Effector memory CD4-positive, alpha-beta T cell (primary cell): Measurements from ENCODE around the gene CCT5.
"Not testable (repeated sequence)": the region's sequence is repeated elsewhere in the genome, so short reads cannot be mapped to it uniquely, and the experiment has no call there.

ENCODE experiments used
- DNase-seq, 3 donors: peaks; one replicate each; pipeline ENCODE4 v3.0.0-alpha.2; 2020
- H3K27ac ChIP-seq: 2 replicates; pipeline ENCODE4 v1.7.0; 2013; ENCODE audit warnings: mild to moderate bottlenecking, low read length, moderate library complexity; ENCODE audit not compliant: insufficient read depth, poor library complexity, severe bottlenecking
- H3K27me3 ChIP-seq: replicated peaks from 2 replicates; pipeline ENCODE4 v1.7.0; 2013; ENCODE audit warnings: mild to moderate bottlenecking, low read length; ENCODE audit not compliant: insufficient read depth, control insufficient read depth, poor library complexity, severe bottlenecking
- H3K36me3 ChIP-seq: 2 replicates; pipeline ENCODE4 v1.7.0; 2013; ENCODE audit warnings: mild to moderate bottlenecking, low read length, moderate library complexity; ENCODE audit not compliant: control insufficient read depth, insufficient read depth
- H3K4me1 ChIP-seq: 2 replicates; pipeline ENCODE4 v1.7.0; 2013; ENCODE audit warnings: low read length, mild to moderate bottlenecking; ENCODE audit not compliant: control insufficient read depth, insufficient read depth, poor library complexity, severe bottlenecking
- H3K4me3 ChIP-seq: 2 replicates; pipeline ENCODE4 v1.7.0; 2013; ENCODE audit warnings: low read length, low read depth, mild to moderate bottlenecking; ENCODE audit not compliant: insufficient read depth, poor library complexity, severe bottlenecking
- H3K9me3 ChIP-seq: 2 replicates; pipeline ENCODE4 v1.7.0; 2013; ENCODE audit warnings: mild to moderate bottlenecking, low read length, moderate library complexity; ENCODE audit not compliant: control insufficient read depth

Gene CCT5

DNA sequence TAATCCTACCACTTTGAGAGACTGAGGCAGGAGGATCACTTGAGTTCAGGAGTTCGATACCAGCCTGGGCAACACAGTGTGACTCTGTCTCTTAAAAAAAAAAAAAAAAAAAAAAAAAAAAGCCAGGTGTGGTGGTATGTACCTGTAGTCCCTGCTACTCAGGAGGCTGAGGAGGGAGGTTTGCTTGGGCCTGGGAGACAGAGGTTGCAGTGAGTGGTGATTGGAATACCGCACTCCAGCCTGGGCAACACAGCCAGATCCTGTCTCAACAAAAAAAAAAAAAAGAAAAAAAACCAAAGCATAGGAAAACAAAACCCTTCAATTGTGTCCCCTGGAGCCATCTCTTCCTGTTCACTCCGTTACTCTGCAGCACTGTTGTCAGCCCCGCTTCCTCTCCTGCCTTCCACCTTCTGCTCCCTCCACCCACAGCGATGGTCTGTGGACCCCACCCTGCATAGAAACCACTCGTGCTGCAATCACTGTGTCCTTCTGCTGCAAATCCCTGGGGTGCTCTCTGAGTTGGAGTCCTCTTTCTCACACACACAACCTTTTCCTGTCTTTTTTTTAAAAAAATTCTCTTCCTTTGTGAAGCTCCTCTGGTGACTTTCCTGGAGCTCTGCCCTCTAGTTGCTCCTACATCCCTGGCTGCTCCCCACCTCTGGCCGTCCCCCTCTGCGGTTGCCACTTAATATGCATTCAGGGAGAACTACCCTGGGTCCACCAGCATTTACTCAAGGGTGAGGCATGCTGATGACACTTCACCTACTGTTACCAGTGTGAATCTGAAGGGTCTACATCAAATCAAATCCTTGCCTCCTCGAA lies 22.2 kb downstream of the CCT5 start:
- no peak for DNase-seq
- no peaks in the 10 kb centered on the region for H3K27me3 ChIP-seq
- no peak overlapping the region for H3K27ac ChIP-seq
- H3K4me3 ChIP-seq, result no peak overlapping the region
- H3K9me3 ChIP-seq, result no peaks in the 10 kb centered on the region
- H3K36me3 ChIP-seq, result no peaks in the 10 kb centered on the region
- no peaks in the 10 kb centered on the region for H3K4me1 ChIP-seq

GRCh38 chr5:10272875-10273209 lies 22.8 kb downstream of the CCT5 start:
- H3K27me3 ChIP-seq, H3K4me1 ChIP-seq, H3K27ac ChIP-seq, H3K36me3 ChIP-seq, H3K9me3 ChIP-seq, DNase-seq, H3K4me3 ChIP-seq: not testable (repeated sequence)

DNA sequence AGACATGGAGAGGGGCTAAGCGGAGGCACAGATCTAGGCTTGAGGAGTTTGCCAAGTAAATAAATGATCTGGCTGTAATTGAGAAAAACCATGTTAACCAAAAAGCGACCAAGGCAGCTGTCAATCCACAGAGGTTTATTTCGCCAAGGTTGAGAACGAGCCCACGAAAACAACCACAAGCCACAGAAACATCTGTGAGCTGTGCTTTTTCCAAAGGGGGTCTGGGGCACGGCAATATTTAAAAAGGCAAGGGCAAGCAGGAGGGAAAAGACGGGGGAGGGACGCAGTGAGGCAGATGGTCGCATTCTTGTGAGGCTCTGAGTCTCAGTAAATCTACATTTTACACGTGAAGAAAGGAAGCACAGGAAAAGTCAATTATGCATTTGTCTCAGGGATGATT lies 25.4 kb downstream of the CCT5 start:
- DNase-seq, result no peak

DNA sequence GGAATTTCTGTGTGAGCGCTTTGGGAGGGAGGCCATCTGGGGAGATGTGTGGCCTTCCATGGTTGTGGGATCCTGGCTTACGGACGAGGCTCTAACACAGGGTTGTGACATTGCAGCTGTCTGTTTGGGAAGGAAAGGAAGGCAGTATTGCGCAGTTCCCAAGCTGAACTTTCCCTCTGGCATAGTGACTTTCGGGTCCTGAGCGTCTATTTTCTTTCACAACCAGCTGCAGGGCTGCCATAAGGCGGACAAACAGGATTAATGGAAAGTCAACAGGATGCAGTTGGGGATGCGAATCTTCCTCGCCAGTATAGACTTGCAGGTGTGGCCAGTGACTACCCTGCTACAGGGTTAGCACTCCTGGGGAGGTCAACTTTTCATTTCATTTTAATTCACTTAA lies 25.9 kb downstream of the CCT5 start:
- H3K27ac ChIP-seq, result no peak overlapping the region
- no peaks in the 10 kb centered on the region for H3K36me3 ChIP-seq
- no peaks in the 10 kb centered on the region for H3K27me3 ChIP-seq
- H3K9me3 ChIP-seq, result no peaks in the 10 kb centered on the region
- DNase-seq, result no peak
- no peaks in the 10 kb centered on the region for H3K4me1 ChIP-seq
- H3K4me3 ChIP-seq, result no peak overlapping the region

More for the DNA sequence above, 25.4 kb downstream of the CCT5 start:
- Histone ChIP-seq H3K4me1 (no peaks in the 10 kb centered on the region), H3K4me3 (no peak overlapping the region), H3K36me3 (no peaks in the 10 kb centered on the region), H3K27me3 (no peaks in the 10 kb centered on the region), H3K9me3 (no peaks in the 10 kb centered on the region), H3K27ac (no peak overlapping the region)

DNA sequence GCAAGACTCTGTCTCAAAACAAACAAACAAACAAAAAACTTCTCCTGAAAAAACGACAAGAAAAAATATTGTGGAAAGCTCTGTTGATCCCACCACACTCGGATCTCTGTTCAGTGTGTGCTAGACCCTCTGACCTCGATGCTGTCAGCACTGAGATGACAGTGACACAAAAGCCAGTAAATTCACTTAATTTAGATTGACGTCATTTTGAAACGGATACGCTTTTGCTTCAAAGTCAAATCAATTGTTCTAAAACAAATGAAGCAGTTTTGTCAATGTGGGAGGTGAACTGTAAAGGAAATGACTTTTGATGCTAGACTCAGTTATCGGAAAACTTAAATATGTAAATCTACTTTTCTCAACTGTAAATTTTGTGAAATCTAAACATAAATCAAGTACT lies 26.6 kb downstream of the CCT5 start:
- H3K9me3 ChIP-seq, result no peaks in the 10 kb centered on the region
- no peaks in the 10 kb centered on the region for H3K4me1 ChIP-seq
- no peak overlapping the region for H3K27ac ChIP-seq
- no peak for DNase-seq
- no peak overlapping the region for H3K4me3 ChIP-seq
- no peaks in the 10 kb centered on the region for H3K36me3 ChIP-seq
- no peaks in the 10 kb centered on the region for H3K27me3 ChIP-seq

DNA sequence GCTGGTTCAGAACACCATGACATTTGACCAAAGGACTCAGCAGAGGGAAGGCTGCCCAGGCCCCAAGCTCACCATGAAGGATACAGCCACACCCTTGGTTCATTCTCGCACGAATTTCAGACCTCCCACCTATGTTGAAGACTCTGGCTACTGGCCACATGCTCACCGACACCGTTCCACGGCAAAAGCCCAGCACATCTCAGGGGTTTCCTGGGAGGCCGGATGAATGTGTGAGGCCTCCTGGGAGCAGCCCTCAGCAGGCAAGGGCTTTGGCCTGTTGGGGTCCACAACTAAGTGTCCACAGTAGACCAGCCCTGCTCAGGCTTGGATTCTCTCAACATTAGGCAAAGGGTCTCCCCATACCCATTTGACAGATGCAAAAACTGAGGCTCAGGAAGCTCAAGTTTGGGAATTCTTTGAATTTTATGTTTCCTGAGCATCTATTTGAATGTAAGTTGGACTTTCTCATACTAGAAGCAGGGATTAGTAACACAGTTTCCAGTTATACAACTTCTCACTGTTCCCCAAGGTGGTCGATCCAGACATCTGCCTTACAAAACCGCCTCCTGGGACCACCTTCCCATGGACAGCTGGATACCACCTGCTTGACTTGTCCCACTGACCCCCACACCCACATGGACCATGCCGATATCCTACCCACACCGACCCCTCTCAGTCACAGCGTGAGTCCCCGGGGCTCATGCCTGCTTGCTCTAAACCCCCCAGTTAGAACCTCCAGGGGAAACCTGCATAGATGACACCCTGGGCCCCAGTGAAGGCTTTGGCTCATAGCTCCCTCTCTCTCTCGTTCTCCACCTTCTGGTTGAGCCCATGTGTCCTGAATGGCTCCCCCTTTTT lies 27.9 kb downstream of the CCT5 start:
- no peaks in the 10 kb centered on the region for H3K36me3 ChIP-seq
- no peak overlapping the region for H3K4me3 ChIP-seq
- H3K4me1 ChIP-seq, result no peaks in the 10 kb centered on the region
- H3K9me3 ChIP-seq, result no peaks in the 10 kb centered on the region
- H3K27ac ChIP-seq, result no peak overlapping the region
- no peaks in the 10 kb centered on the region for H3K27me3 ChIP-seq
- DNase-seq, result no peak

- no peak for DNase-seq
- H3K36me3 ChIP-seq, result no peaks in the 10 kb centered on the region
- H3K9me3 ChIP-seq, result no peaks in the 10 kb centered on the region
- no peaks in the 10 kb centered on the region for H3K4me1 ChIP-seq
- no peak overlapping the region for H3K4me3 ChIP-seq
- H3K27ac ChIP-seq, result no peak overlapping the region
- H3K27me3 ChIP-seq, result no peaks in the 10 kb centered on the region
These were observed 28.7 kb downstream of the CCT5 start for GRCh38 chr5:10278658-10279279.

DNA sequence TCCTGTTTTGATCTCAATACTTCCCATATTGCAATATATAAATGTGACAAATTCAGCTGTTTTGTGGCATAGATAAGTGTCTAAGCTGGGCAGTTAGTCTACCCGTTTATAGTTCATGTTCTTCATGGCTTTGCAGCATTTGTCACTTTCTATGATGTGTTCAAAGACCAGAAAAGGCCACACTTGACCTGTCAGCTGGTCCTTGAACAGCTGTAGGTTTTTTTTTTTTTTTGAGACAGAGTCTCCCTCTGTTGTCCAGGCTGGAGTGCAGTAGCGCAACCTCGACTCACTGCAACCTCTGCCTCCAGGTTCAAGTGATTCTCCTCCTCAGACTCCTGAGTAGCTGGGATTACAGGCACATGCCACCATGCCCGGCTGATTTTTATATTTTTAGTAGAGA lies 29.2 kb downstream of the CCT5 start:
- no peak for DNase-seq
- H3K4me3 ChIP-seq, result no peak overlapping the region
- no peaks in the 10 kb centered on the region for H3K27me3 ChIP-seq
- H3K9me3 ChIP-seq, result no peaks in the 10 kb centered on the region
- no peaks in the 10 kb centered on the region for H3K36me3 ChIP-seq
- no peaks in the 10 kb centered on the region for H3K4me1 ChIP-seq
- H3K27ac ChIP-seq, result no peak overlapping the region

DNA sequence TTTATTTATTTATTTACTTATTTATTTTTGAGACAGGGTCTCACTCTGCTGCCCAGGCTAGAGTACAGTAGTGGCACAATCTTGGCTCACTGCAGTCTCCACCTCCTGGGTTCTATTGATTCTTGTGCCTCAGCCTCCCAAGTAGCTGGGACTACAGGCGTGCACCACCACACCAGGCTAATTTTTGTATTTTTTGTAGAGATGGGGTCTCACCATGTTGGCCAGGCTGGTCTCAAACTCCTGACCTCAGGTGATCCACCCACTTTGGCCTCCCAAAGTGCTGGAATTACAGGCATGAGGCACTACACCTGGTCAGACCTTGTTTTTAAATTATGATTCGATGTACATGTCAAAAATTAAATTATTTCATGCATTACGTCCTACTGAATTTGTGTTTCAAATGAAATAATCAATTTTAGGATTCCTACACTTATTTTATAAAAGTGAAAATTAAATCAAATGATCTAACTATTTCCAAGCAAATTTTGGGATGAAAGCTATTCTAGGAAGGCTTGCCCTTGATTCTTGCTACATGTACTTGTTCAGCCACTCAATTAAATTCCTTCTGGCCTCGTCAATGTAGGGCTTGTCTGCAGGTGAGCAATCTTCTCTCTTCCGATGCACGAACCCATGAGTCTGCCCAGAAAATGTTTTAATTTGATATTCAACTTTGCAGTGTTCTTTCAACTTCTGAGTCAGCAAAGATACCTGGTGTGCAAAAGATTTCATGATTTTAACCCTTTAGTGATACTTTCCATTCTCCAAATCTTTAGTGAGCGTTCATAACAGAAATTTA lies 30.0 kb downstream of the CCT5 start:
- Histone ChIP-seq H3K27ac (no peak overlapping the region), H3K9me3 (no peaks in the 10 kb centered on the region), H3K36me3 (no peaks in the 10 kb centered on the region), H3K4me3 (no peak overlapping the region), H3K4me1 (no peaks in the 10 kb centered on the region), H3K27me3 (no peaks in the 10 kb centered on the region)
- no peak for DNase-seq
